A375 (cell line): ENCODE results near the gene GSG1. TPM values are rescaled to one million over a fixed set of nuclear protein-coding genes. Genes with fewer than 3 reads are reported as not detected.

ENCODE experiments used
- total RNA-seq: library from RNA; depleted of rRNA; stranded (reverse); fragments of >200 nt; shearing (Covaris generic); gene quantifications from 2 replicates; pipeline ENCODE4 v1.2.3, GENCODE V29; 2014; rRNA removed

Gene GSG1
- total RNA-seq = 0.16 TPM in 1 of 2 replicates, not detected in the other

GRCh38 chr12:13103391-13104033 lies at the start of gene GSG1:
Gene GSG1 (minus strand): TSS chr12:13103667. CDS start chr12:13103512, 155 bp downstream.

GRCh38 chr12:13044002-13044905 lies 59.2 kb downstream of the GSG1 start, which contains the start of gene FAM234B:
Gene FAM234B (plus strand): TSS chr12:13044381. CDS start chr12:13044404, 23 bp downstream.

Other genes with a start within 250 kb of the GSG1 start
- gene GPRC5A, start 212.1 kb downstream of the GSG1 start, total RNA-seq = 112 and 122 TPM in 2 replicates
- gene GPRC5D, start 151.5 kb downstream of the GSG1 start, total RNA-seq = not detected in 2 replicates
- gene HEBP1, start 103.4 kb downstream of the GSG1 start, total RNA-seq = 2.8 and 3.1 TPM in 2 replicates
- 4.7 and 4.9 TPM in 2 replicates for gene FAM234B, start 59.3 kb downstream of the GSG1 start, total RNA-seq
- 88.6 and 97.9 TPM in 2 replicates for gene EMP1, start 93.1 kb upstream of the GSG1 start, total RNA-seq